Sigmoid colon (tissue), 7 donors: Measurements from ENCODE around the gene MRPL4. TPM values are rescaled to one million over a fixed set of nuclear protein-coding genes. Genes with fewer than 3 reads are reported as not detected.
"Not testable (repeated sequence)": the region's sequence is repeated elsewhere in the genome, so short reads cannot be mapped to it uniquely, and the experiment has no call there.

Experiments
- DNase-seq: peaks from one replicate; pipeline ENCODE4 v3.0.0-alpha.2; 2019
- H3K27ac ChIP-seq, 4 donors: fragments of 200-600 bp; sonication (generic); one replicate each; pipeline ENCODE4 v1.5.1; 2016 to 2019; ENCODE audit warnings: mild to moderate bottlenecking in 1 of 4
- H3K27me3 ChIP-seq, 3 donors: fragments of 200-600 bp; sonication (generic); one replicate each; pipeline ENCODE4 v1.5.1; 2019; ENCODE audit warnings: mild to moderate bottlenecking in 1 of 3
- H3K36me3 ChIP-seq, 4 donors: fragments of 200-600 bp; sonication (generic); one replicate each; pipeline ENCODE4 v1.5.1; 2016 to 2019
- H3K4me1 ChIP-seq, 4 donors: fragments of 200-600 bp; sonication (generic); one replicate each; pipeline ENCODE4 v1.5.1; 2017 to 2019
- H3K4me3 ChIP-seq, 4 donors: fragments of 200-600 bp; sonication (generic); one replicate each; pipeline ENCODE4 v1.5.1; 2017 to 2019; ENCODE audit warnings: mild to moderate bottlenecking in 2 of 4, moderate library complexity in 1 of 4
- H3K9me3 ChIP-seq, 4 donors: fragments of 200-600 bp in 3 of 4; sonication (generic) in 3 of 4; one replicate each; pipeline versions ENCODE4 v1.5.1 to v1.6.1; 2013 to 2019
- EP300 ChIP-seq, 4 donors: sonication (generic); formaldehyde crosslinking; IDR thresholded peaks; one replicate each; pipeline ENCODE4 v1.6.1; 2017; ENCODE audit warnings: antibody characterized with exemption in 4 of 4
- POLR2A ChIP-seq, 2 donors: fragments of 450-650 bp; IDR thresholded peaks; one replicate each; pipeline ENCODE4 v1.6.1; 2016; ENCODE audit warnings: antibody characterized with exemption in 2 of 2, mild to moderate bottlenecking in 2 of 2, moderate library complexity in 2 of 2
- POLR2AphosphoS5 ChIP-seq, 4 donors: sonication (generic); formaldehyde crosslinking; IDR thresholded peaks; one replicate each; pipeline ENCODE4 v1.6.1; 2017; ENCODE audit warnings: antibody characterized with exemption in 4 of 4
- WGBS, 2 donors: extraction: QIAGEN DNeasy Blood & Tissue Kit; methylation state at CpG; one replicate each; pipeline ENCODE4 v1.1.7; 2013; 5-methylcytosine and 5-hydroxymethylcytosine counted together
- intact Hi-C: fragments of 100-400 bp; cut with DNase I; formaldehyde crosslinking; loops from one replicate; pipeline ENCODE4 v1.15.1; 2023
- polyA plus RNA-seq, 3 donors: library from polyadenylated mRNA; stranded (reverse); fragments of 200-250 nt; gene quantifications; one replicate each; pipeline ENCODE4 v1.2.3, GENCODE V29; 2013
- total RNA-seq, 4 donors: library from RNA; depleted of rRNA; stranded (reverse); fragments of >200 nt; gene quantifications; one replicate each; pipeline ENCODE4 v1.1.0, GENCODE V29; 2016
- TF ChIP-seq, protein P1 (sequence below), 4 experiments: fragments of 450-650 bp in 3 of 4; fragments of 200-600 bp in 1 of 4; IDR thresholded peaks; one replicate each; pipeline ENCODE4 v1.5.1; 2016 to 2019; ENCODE audit warnings: antibody characterized with exemption in 4 of 4, mild to moderate bottlenecking in 3 of 4, moderate library complexity in 2 of 4
- donor health status: healthy with polysubstance abuse.
- donor health status: Bipolar disorder and iron deficiency.
- donor health status: healthy.

MRPL4 gene
- total and polyA plus RNA-seq, 7 donors: 37.9 to 85.2 (median 56.7) TPM

DNA sequence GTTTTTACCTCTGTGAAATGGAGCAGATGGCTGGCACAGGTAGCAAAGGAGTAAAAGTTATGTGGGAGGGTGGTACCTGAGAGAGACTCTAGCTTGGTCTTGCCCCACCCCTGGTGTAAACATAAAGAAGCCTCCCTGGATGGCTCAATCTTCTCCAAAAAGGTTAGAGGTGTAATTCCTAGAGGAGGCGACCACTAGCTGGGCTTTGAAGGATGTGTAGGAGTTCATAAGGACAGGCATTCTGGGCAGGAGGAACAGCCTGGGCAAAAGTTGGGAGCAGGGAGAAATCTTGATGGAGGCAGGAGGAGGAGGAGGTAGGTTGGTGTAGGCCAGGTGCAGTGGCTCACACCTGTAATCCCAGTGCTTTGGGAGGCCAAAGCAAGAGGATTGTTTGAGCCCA is 26.9 kb downstream of the MRPL4 start:
- no peak overlapping the region for H3K4me3 ChIP-seq
- no peaks in the 10 kb centered on the region for H3K9me3 ChIP-seq
- no peaks in the 10 kb centered on the region for H3K4me1 ChIP-seq
- DNase-seq: no peak
- intact Hi-C loops: no loop called here
- no peak for TF ChIP-seq POLR2A (IDR thresholded peaks at IDR 0.05)
- TF ChIP-seq EP300 (IDR thresholded peaks at IDR 0.05): no peak
- no peak for TF ChIP-seq POLR2AphosphoS5 (IDR thresholded peaks at IDR 0.05)
- TF ChIP-seq, protein P1, sequence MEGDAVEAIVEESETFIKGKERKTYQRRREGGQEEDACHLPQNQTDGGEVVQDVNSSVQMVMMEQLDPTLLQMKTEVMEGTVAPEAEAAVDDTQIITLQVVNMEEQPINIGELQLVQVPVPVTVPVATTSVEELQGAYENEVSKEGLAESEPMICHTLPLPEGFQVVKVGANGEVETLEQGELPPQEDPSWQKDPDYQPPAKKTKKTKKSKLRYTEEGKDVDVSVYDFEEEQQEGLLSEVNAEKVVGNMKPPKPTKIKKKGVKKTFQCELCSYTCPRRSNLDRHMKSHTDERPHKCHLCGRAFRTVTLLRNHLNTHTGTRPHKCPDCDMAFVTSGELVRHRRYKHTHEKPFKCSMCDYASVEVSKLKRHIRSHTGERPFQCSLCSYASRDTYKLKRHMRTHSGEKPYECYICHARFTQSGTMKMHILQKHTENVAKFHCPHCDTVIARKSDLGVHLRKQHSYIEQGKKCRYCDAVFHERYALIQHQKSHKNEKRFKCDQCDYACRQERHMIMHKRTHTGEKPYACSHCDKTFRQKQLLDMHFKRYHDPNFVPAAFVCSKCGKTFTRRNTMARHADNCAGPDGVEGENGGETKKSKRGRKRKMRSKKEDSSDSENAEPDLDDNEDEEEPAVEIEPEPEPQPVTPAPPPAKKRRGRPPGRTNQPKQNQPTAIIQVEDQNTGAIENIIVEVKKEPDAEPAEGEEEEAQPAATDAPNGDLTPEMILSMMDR (IDR thresholded peaks at IDR 0.05): no peak
- H3K27ac ChIP-seq: no peak overlapping the region
- peaks cover 0 to 15% (median 0%) of the 10 kb centered on the region in 3 donors for H3K27me3 ChIP-seq
- 96 to 97% methylated on average over 1 of the region's 1 CpG for WGBS, 2 donors
- H3K36me3 ChIP-seq: no peaks in the 10 kb centered on the region

DNA sequence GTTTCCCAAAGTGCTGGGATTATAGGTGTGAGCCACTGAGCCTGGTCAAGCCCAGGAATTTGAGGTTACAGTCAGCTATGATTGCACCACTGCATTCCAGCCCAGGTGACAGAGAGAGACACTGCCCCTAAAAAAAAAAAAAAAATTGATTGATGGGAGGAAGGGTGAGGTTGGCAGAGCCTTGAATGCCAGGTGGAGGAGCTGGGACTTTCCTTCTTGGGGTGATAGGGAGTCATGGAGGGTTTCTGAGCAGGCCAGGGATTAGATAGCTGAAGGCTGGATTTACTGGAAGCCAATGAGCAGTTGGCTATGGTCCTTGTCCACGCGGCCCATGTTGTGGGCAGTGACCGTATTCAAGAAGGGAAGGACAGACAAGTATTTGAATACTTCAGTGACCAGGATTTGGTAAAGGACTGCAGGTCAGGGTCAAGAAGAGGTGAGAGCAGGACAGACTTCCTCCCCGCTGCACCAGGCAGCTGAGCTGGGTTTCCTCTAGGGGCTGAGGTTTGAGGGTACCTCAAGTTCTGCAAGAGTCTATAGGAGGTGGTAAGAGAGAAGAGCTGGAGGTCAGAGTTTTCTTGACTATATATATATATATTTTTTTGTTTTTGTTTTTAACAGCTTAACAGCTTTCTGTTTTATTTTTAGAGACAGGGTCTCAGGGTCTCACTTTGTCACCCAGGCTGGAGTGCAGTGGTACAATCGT is 27.9 kb downstream of the MRPL4 start:
- intact Hi-C loops: no loop called here
- H3K9me3 ChIP-seq: no peaks in the 10 kb centered on the region
- no peaks in the 10 kb centered on the region for H3K4me1 ChIP-seq
- no peak for DNase-seq
- peaks cover 0 to 7% (median 0%) of the 10 kb centered on the region in 4 donors for H3K36me3 ChIP-seq
- no peak overlapping the region for H3K4me3 ChIP-seq
- TF ChIP-seq EP300 (IDR thresholded peaks at IDR 0.05): no peak
- no peak overlapping the region for H3K27ac ChIP-seq
- 73 to 86% methylated on average over 5 of the region's 5 CpGs for WGBS, 2 donors
- H3K27me3 ChIP-seq: peaks cover 0 to 23% (median 0%) of the 10 kb centered on the region in 3 donors

DNA sequence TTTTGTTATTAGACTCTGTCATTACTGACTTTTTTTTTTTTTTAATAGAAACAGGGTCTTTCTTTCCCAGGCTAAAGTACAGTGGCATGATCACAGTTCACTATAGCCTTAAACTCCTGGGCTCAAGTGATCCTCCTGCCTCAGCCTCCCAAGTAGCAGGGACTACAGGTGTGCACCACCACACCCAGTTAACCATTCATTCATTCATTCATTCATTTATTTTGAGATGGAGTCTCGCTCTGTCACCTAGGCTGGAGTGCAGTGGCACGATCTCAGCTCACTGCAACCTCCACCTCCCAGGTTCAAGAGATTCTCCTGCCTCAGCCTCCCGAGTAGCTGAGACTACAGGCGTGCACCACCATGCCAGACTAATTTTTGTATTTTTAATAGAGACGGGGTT is 30.0 kb downstream of the MRPL4 start:
- H3K27ac ChIP-seq, DNase-seq, H3K4me1 ChIP-seq, H3K36me3 ChIP-seq, H3K4me3 ChIP-seq, H3K9me3 ChIP-seq, intact Hi-C loops: not testable (repeated sequence)
- 92 to 93% methylated on average over 5 of the region's 5 CpGs for WGBS, 2 donors
- H3K27me3 ChIP-seq: peaks cover 3 to 45% (median 7%) of the 10 kb centered on the region in 3 donors

DNA sequence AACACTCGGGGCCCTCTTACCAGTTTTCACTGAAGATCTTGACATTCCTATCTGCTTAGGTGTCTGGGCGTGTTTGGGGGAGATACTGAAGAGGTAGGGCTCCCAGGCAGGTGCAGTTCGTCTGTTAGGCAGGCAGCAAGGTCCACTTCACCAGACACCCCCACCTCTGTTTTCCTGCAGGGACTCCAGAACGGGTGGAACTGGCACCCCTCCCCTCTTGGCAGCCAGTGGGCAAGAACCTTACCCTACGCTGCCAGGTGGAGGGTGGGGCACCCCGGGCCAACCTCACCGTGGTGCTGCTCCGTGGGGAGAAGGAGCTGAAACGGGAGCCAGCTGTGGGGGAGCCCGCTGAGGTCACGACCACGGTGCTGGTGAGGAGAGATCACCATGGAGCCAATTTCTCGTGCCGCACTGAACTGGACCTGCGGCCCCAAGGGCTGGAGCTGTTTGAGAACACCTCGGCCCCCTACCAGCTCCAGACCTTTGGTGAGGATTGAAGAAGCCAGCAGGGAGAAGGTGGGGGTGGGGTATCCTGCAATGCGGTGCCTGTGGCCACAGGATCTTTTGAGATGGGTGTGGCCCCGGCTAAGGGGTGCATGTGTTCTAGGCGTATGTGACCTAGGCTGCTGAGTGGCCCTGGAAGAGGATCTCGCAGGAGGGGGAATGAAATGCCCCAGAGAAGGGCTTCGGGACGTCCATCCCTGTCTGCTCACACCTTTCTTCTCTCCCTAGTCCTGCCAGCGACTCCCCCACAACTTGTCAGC is 31.5 kb downstream of the MRPL4 start:
- no peak overlapping the region for H3K27ac ChIP-seq
- peaks cover 16 to 55% (median 21%) of the 10 kb centered on the region in 3 donors for H3K27me3 ChIP-seq
- peaks cover 0 to 9% (median 0%) of the 10 kb centered on the region in 4 donors for H3K36me3 ChIP-seq
- no peaks in the 10 kb centered on the region for H3K9me3 ChIP-seq
- 61 to 81% methylated on average over 23 of the region's 23 CpGs for WGBS, 2 donors
- peaks cover 0 to 14% (median 6%) of the 10 kb centered on the region in 4 donors for H3K4me1 ChIP-seq
- DNase-seq: no peak
- intact Hi-C loops: no loop called here
- TF ChIP-seq, protein P1 (IDR thresholded peaks at IDR 0.05): no peak
- H3K4me3 ChIP-seq: no peak overlapping the region

DNA sequence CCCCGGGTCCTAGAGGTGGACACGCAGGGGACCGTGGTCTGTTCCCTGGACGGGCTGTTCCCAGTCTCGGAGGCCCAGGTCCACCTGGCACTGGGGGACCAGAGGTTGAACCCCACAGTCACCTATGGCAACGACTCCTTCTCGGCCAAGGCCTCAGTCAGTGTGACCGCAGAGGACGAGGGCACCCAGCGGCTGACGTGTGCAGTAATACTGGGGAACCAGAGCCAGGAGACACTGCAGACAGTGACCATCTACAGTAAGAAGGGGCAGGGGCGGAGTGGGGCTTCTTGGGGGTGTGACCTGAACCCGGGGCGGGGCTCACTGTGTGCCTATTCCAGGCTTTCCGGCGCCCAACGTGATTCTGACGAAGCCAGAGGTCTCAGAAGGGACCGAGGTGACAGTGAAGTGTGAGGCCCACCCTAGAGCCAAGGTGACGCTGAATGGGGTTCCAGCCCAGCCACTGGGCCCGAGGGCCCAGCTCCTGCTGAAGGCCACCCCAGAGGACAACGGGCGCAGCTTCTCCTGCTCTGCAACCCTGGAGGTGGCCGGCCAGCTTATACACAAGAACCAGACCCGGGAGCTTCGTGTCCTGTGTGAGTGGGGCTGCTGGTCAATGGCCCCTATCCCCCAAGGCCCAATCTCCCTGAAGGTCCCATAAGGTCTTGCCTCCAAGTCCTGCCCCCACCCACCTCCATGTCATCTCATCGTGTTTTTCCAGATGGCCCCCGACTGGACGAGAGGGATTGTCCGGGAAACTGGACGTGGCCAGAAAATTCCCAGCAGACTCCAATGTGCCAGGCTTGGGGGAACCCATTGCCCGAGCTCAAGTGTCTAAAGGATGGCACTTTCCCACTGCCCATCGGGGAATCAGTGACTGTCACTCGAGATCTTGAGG is 32.3 kb downstream of the MRPL4 start:
- intact Hi-C loops: no loop called here
- Histone ChIP-seq H3K27ac (no peak overlapping the region), H3K9me3 (no peaks in the 10 kb centered on the region), H3K36me3 (peaks cover 0 to 9% (median 0%) of the 10 kb centered on the region in 4 donors), H3K4me3 (no peak overlapping the region), H3K27me3 (peaks cover 19 to 59% (median 29%) of the 10 kb centered on the region in 3 donors), H3K4me1 (peaks cover 0 to 22% (median 14%) of the 10 kb centered on the region in 4 donors)
- 93 to 94% methylated on average over 34 of the region's 34 CpGs for WGBS, 2 donors
- DNase-seq: no peak
- TF ChIP-seq EP300 (IDR thresholded peaks at IDR 0.05) (no peak), POLR2A (IDR thresholded peaks at IDR 0.05) (no peak), POLR2AphosphoS5 (IDR thresholded peaks at IDR 0.05) (no peak)
- TF ChIP-seq, protein P1 (IDR thresholded peaks at IDR 0.05): no peak
